NCI-H526 (cell line): ENCODE measurements around the gene HTR3D.
"Not testable (repeated sequence)": the region's sequence is repeated elsewhere in the genome, so short reads cannot be mapped to it uniquely, and the experiment has no call there.

ENCODE experiments used
- DNase-seq, 2 experiments: peaks; one replicate each; lab custom pipeline; 2025; lab: John Stamatoyannopoulos, UW

The HTR3D gene

DNA sequence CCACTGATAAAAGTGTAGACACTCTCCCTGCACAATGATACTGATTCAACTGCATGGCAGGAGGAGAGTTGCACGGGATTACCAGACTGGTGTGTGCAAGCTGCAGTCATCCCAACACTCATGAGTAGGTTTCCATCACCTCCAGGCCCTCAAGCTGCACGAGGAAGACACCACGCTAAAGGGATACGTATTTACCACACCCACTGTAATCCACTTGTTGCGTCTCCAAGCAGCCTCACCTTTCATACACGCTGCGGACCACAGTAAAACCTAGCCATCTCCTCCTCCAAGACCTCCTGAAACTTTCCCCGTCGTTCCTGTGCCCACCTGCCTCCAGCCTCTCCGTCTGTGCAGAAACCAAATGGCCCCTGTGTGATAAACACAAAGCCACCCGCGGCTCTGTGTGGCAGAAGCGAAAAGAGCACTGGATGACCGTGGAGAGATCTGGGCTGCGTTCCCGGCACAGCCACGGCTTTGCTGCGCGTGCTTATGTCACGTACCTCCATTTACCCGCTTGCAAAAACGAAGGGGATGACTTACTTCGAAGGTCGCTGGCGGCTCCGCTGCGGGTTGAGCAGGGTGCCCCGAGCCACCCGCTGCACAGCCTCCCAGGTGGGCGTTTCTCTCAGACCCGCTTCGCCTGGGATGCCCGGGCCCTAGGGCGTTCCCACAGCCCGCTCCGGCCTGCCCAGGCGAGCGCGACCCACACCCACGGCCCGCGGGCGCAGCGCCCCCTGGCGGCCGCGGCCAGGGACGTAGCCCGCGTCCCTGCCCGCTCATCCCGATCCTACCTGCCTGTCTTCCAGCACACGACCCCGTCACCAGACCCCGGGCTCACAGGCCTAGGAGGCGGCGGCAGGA lies 14.5 kb upstream of the HTR3D start:
- peak; percentile 48 to 86 for DNase-seq

DNA sequence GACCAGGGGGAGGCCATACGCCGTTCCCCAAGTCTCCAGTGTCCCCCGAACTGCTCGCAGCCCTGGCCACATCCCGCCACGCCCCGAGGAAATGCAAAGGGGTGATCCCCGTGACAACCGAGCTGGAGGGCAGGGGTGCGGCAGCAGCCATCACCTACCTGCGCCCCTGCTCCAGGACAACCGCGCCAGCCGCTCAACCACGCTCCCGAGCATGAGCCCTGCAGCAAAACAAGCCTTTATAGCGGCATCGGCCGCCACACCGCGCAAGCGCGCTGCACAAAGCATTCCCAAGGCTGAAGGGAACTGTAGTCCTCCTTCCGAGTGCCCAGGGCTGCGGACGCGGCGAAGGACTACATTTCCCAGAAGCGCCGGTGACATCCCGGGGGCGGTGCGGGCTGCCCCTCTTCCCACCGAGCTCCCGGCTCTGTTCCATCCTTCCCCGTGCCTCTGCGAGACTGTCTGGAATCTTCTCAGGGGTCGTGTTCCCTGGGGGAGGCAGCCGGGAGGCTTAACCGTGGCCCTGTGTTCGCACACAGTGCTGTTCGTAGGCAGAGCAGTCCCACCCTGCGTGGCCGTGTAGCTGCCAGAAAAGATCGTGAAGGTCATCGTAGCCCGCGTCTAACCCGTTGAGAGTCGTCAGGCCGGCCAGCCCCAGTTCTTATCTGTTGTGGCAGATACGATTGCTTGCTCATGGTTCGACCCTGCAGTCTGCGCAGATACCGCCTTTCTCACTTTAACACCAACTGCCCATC lies 13.7 kb upstream of the HTR3D start, which contains the start of gene ABCC5:
TSS of gene ABCC5 (minus strand) at position 213 of the 752 bp plus-strand sequence. CDS start 3,492 bp downstream, outside the sequence.
- peak; percentile 92 to 97 for DNase-seq

DNA sequence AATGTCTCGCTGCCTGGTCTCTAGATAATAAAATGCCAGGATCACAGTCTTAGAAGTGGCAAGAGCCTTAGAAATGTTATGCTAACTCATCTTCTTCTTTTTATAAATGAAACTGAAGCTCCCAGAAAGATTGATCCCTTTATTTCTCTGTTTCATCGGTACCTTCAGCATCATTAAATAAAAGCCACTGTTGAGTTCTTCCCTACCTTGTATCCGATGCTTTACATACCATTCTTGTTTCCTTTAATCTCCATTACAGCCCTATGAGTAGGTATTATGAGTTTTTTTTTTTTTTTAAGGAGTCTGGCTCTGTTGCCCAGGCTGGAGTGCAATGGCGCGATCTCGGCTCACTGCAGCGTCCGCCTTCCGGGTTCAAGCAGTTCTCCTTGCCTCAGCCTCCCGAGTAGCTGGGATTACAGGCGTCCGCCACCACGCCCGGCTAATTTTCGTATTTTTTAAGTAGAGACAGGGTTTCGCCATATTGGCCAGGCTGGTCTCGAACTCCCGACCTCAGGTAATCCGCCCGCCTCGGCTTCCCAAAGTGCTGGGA lies 13.0 kb upstream of the HTR3D start:
- DNase-seq = no peak

DNA sequence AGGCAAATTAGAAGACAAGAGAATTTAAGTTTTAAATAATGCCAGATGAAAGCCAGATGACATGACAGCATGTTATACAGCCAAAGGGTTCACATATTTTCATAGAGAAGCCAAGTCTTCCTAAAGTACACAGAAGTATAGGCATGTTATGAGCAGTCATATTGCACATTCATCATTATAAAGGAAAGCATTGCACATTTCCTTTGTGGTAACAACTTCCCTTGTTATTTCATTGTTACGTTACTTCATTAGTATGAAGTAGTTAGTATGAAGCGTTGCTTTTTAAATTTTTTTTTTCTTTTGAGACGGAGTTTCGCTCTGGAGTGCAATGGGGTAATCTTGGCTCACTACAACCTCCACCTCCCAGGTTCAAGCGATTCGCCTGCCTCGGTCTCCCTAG lies 9.2 kb upstream of the HTR3D start:
- no peak for DNase-seq

DNA sequence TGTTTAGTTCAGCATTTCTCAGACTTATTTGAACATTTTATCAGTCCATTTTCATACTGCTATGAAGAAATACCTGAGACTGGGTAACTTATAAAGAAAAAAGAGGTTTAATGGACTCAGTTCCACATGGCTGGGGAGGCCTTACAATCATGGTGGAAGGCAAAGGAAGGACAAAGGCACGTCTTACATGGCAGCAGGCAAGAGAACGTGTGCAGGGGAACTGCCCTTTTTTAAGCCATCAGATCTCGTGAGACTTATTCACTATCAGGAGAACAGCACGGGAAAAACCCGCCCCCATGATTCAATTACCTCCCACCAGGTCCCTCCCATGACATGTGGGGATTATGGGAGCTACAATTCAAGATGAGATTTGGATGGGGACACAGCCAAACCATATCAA lies 6.3 kb upstream of the HTR3D start:
- DNase-seq = not testable (repeated sequence)

DNA sequence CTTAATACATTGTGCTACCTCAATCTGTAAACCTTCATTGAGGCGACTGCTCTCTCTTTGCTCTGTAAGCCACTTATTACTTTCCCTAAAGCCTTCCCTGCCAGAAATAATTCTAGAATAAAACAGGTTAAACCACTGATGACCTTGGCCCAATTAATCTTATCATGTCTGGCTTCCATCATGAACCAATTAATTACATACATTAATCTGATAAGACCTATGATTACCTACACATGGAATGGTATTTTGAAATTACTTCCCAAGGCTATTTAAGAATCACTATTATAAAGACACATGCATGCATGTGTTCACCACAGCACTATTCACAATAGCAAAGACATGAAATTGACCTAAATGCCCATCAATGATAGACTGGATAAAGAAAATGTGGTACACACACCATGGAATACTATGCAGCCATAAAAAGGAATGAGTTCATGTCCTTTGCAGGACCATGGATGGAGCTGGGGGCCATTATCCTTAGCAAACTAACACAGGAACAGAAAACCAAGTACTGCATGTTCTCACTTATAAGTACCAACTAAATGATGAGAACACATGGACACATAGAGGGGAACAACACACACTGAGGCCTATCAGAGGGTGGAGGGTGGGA lies 3.2 kb upstream of the HTR3D start:
- DNase-seq = not testable (repeated sequence)

DNA sequence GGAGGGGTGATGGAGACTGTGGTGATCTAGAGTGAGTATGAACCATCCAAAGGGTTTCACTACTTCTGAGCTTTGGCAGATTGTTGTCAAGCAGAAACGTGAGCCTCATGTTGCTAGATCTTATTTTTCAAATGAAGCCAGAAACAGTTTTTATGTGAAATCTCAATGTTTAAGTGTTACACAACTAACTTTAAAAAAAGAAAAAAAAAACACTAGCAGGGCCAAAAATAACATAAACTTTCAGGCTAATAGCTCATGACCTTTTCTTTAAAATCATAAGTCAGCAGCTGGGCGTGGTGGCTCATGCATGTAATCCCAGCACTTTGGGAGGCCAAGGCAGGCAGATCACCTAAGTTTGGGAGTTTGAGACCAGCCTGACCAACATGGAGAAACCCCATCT lies 2.1 kb upstream of the HTR3D start:
- no peak for DNase-seq

DNA sequence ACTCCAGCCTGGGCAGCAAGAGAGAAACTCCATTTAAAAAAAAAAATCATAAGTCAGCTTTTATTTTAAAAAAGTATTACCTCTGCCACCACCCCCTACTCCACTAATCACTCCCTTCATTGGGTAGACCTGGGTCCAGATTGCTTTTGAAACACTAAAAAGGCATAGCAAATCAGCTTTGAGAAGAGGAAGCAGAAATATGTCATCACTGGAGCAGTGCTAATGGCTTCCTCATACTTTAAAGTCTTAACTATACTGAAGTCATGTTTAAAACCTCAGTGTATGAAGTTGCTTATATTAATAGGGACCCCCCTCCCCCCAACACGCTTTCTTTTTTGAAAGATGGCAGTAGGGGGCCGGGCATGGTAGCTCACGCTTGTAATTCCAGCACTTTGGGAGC lies 1.0 kb upstream of the HTR3D start:
- no peak for DNase-seq

DNA sequence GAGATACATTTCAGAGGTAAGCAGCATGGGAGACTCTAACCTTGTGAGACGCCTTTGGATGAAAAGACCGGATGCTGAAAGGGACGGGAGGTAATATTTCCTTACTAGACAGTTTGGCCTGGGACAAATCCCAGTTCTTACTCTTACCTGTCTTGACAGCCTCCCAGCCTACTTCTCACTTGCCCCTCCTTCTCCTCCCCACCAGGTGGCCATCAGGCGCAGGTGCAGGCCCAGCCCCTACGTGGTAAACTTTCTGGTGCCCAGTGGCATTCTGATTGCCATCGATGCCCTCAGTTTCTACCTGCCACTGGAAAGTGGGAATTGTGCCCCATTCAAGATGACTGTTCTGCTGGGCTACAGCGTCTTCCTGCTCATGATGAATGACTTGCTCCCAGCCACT lies 6.3 kb downstream of the HTR3D start:
- DNase-seq = peak in 1 of 2 experiments; percentile 33

DNA sequence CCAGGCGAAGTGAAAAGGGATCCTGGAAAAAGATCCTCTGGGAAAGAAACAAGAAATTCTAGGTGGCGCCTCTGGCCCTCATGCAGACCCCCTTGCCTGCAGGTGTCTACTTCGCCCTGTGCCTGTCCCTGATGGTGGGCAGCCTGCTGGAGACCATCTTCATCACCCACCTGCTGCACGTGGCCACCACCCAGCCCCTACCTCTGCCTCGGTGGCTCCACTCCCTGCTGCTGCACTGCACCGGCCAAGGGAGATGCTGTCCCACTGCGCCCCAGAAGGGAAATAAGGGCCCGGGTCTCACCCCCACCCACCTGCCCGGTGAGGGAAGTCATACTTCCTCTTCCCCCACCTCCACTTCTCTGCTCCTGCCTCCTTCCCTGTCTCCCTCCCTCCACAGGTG lies 6.8 kb downstream of the HTR3D start:
- DNase-seq = not testable (repeated sequence)

DNA sequence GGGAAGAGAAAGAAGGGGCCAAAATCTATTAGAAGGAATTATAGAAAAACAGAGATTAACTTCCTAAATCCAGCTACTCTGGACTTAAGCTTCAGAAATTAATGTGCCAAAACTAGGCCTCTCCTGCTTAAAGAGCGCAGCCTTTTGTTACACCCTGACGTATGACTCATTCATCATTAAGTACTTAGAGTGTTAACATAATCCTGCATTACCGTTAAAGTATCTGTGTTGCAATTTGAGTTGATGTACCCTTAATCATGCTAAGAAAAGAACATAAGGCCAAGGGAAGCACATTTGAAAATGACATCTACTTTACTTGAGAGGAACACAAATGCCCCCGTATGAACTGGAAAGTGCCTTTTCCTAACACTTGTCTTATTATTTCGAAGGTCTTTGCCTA lies 7.9 kb downstream of the HTR3D start:
- DNase-seq = no peak

DNA sequence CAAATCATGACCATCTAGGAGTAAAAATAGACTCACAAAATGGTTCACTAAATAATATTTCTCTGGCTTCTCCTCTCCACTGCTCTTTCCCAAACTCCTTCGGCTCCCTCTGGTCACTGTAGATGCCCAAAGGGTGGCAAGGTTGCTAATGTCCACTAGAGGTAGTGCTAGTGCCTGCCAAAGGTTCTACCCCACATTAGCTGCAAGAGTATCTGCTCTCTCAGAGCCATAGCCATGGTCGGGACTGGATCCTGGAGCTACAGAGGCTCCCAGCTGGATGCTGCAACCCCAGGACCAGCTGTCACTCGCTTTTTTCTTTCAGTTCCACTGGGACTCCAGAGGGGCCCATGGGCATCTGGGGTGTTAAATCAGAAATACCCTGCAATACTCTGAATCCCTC lies 8.5 kb downstream of the HTR3D start:
- peak; percentile 27 to 71 for DNase-seq

DNA sequence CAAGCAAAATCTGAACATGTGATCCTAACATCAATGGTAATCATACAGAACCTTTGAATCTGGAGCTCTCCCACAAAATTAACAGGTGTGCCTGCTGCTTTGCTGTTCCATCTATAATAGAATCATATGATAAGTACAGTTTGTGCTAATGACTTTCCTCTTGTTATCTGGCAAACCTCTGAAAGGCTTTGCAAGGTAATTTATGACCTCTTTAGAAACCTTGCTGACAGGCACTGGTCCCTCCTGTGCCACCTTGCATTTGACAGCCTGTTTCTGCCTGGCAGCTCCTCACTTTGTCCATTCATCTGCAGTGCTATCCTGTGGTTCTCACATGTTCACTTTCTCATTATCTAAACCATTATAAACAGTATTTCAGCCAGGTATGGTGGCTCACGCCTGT lies 11.1 kb downstream of the HTR3D start:
- peak in 1 of 2 experiments; percentile 12 for DNase-seq

DNA sequence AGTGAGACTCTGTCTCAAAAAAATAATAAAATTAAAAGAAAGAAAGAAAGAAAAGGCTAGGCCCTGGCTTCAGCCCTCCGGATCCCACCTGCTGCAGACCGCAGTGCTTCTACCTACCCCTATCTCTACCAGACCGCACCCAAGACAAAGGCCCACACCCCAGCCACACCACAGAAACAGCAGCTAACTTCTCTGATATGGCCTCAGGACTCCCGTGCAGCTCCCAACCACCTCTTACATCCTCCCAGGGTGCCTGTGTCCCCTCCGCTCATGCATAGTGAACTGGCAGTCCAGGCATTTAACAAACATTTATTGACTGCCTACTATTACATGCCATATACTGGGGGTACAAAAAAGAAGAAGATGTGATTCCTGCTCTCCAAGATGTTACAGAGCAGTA lies 14.5 kb downstream of the HTR3D start:
- no peak for DNase-seq

DNA sequence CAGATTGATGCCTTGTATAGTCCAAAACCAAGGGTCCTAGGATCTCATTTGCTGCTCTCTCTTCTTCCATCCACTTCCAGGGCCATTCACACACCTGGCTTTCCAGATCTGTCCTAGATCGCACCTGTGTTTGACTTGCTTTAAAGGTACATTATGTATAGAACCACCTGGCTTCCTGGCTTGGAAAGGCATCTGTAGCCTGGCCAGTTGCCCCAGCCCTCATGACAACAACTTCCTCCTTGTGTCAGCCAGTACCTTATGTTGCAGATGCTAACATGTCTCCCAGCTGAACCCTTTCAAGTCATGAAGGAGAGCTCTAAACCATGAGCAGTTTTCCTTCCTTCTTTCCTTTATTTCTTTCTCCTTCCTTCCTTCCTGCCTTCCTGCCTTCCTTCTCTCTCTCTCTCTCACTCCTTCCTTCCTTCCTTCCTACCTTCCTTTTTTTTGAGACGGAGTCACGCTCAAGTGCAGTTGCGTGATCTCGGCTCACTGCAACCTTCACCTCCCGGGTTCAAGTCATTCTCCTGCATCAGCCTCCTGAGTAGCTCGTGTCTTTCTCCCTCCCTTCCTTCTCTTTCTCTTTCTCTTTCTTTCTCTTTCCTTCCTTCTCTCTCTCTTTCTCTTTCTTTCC lies 18.8 kb downstream of the HTR3D start:
- DNase-seq = peak in 1 of 2 experiments; percentile 24

DNA sequence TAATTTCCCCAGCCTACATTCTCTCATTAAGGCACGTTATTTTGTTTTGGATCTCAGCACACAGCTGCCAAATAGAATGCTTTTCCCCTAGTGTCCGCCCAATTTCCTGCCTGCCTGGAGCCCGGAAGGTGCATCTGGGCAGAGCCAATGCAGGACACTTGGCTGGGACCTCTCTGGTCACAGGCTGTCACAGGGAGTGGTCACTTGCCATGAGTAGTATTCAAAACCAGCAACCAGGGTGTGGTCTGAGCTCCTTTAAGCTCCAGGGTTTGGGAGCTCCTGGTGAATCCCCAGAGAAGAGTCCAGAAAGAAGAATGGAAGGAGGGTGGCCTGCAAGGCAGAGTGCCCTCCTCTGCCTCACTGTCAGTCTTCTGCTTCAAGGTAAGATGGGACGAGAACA lies 21.2 kb downstream of the HTR3D start, which contains the start of gene HTR3C:
TSS of gene HTR3C (plus strand) at position 281 of the 400 bp plus-strand sequence. CDS start at position 315, 34 bp downstream.
- DNase-seq = no peak

DNA sequence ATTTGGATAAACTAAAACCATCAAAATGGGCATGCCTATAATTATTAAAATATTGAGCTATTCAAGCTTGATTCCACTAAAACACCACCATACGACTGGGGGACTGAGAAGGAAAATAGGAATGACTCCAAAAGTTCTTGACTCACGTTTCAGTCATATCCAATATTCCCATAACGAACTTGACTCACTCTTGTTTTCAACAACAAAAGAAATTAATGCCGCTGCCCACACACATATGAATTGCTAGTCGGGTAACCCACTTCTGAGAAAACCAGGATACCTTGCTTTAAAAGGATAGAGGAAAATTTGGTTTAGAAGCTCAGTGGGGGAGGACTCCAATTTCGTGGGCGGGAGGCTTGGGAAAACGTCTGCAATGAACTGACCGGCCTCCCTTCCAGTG lies 26.5 kb downstream of the HTR3D start:
- no peak for DNase-seq

DNA sequence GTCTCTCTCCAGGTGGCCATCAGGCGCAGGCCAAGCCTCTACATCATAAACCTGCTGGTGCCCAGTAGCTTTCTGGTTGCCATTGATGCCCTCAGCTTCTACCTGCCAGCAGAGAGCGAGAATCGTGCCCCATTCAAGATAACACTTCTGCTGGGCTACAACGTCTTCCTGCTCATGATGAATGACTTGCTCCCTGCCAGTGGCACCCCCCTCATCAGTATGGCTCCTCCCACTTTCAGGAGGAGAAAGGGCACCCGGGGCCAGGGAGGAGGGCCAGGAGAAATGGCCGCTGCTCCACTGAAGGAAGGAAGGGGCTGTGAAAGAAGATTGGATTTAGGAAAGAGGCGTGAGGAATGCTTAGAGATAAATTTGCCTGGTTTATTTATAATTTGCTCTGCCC lies 27.9 kb downstream of the HTR3D start:
- DNase-seq = no peak

DNA sequence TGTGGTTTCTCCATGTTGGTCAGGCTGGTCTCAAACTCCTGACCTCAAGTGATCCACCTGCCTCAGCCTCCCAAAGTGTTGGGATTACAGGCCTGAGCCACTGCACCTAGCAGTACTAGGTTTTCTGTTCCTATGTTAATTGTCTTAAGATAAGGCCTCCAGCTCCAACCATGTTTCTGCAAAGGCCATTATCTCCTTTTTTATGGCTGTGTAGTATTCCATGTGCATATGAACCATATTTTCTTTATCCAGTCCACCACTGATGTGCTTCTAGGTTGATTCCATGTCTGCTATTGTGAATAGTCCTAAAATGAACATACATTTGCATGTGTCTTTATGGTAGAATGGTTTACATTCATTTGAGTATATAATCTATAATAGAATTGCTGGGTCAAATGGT lies 31.1 kb downstream of the HTR3D start:
- DNase-seq = no peak

DNA sequence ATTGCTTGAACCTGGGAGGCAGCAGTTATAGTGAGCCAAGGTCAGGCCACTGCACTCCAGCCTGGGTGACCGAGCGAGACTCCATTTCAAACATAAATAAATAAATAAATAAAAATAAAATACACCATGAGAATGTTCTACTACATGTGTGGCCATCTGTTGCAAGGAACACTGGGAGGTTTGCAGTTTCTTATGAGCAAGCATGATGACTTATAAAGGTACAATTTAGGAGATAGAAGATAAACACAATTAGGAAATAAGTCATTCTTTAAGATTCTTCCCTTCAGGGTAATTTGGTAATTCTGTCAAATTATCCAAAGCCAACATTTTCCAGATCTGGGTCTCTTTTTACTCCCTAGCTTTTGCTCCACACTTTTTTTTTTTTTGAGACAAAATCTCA lies 34.7 kb downstream of the HTR3D start:
- no peak for DNase-seq

DNA sequence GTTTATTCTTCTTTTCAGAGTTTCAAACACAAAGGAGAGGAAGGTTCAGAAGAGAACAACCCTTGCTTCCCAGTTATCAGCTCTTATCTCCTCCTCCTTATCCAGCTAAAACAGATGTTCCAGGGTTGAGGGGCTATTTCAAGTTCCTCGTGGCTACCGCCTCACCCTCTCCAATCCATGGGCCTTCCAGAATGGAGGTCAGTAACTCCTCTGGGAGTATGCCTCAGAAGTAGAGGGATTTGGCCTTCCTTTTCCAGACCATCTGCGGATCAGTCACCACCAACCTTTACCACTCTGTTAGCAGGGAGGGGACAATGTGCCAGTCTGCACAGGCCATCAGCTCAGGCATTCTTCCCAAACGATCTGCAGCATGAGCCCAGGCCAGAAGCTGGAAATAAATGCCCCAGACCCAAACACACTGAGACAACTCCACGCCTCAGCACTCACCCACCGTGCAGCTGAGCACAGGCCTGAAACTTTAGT lies 36.1 kb downstream of the HTR3D start:
- DNase-seq = no peak

DNA sequence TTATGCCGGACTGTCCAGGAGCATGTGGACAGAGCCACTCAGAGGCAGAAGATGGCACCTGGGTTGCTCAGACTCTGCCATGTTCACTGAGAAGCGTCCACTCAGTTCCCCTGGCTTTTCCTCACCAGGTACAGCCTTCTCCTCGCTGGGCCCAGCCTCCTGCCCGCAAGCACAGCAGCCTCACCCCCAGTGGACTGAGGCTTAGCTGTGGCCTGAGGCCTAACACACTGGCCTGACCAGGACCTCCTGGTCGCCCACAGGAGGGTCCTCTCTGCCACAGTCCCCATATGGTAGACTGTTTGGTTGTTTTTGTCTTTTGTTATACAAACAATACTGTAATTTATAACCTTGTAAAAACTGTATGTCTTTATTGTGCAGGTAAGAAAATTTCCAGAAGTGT lies 36.8 kb downstream of the HTR3D start:
- DNase-seq = no peak
